GM18517 (cell line): ENCODE data around the gene TENT4A.

Experiments
- ATAC-seq: cut with Tn5 transposase; IDR thresholded peaks from one replicate; pipeline ENCODE4 v1.9.1; 2021; ENCODE audit warnings: mild to moderate bottlenecking, moderate library complexity; ENCODE audit not compliant: unreplicated experiment

The TENT4A gene

GRCh38 chr5:6716629-6717149 is 3.5 kb downstream of the TENT4A start:
- ATAC-seq: no peak

GRCh38 chr5:6717247-6717646 is 4.0 kb downstream of the TENT4A start:
- no peak for ATAC-seq

- no peak for ATAC-seq
These were observed 4.5 kb downstream of the TENT4A start for GRCh38 chr5:6717687-6718086.

- ATAC-seq: no peak
These were observed 5.0 kb downstream of the TENT4A start for GRCh38 chr5:6718161-6718681.

GRCh38 chr5:6718718-6719117 is 5.5 kb downstream of the TENT4A start:
- ATAC-seq: no peak

- ATAC-seq: no peak
These were observed 6.2 kb downstream of the TENT4A start for GRCh38 chr5:6719417-6719816.

GRCh38 chr5:6719896-6720560 is 6.8 kb downstream of the TENT4A start:
- no peak for ATAC-seq

- no peak for ATAC-seq
These were observed 7.3 kb downstream of the TENT4A start for GRCh38 chr5:6720561-6720921.

GRCh38 chr5:6721442-6721841 is 8.2 kb downstream of the TENT4A start:
- ATAC-seq: no peak

- ATAC-seq: peak; percentile 43
These were observed 8.8 kb downstream of the TENT4A start for GRCh38 chr5:6722015-6722414.

- ATAC-seq: no peak
These were observed 10.0 kb downstream of the TENT4A start for GRCh38 chr5:6723122-6723815.

GRCh38 chr5:6723816-6724300 is 10.6 kb downstream of the TENT4A start:
- no peak for ATAC-seq

GRCh38 chr5:6724321-6724929 is 11.2 kb downstream of the TENT4A start:
- ATAC-seq: no peak

GRCh38 chr5:6725421-6725820 is 12.2 kb downstream of the TENT4A start:
- no peak for ATAC-seq

- ATAC-seq: no peak
These were observed 12.8 kb downstream of the TENT4A start for GRCh38 chr5:6726006-6726405.

- ATAC-seq: no peak
These were observed 14.0 kb downstream of the TENT4A start for GRCh38 chr5:6727231-6727630.

GRCh38 chr5:6728011-6728794 is 15.0 kb downstream of the TENT4A start:
- peak; percentile 95 for ATAC-seq

GRCh38 chr5:6728795-6729183 is 15.6 kb downstream of the TENT4A start:
- no peak for ATAC-seq

- ATAC-seq: no peak
These were observed 16.4 kb downstream of the TENT4A start for GRCh38 chr5:6729386-6730310.

GRCh38 chr5:6730407-6730806 is 17.2 kb downstream of the TENT4A start:
- no peak for ATAC-seq
